ENCODE measurements around the gene BSG. TPM values are rescaled to one million over a fixed set of nuclear protein-coding genes. Genes with fewer than 3 reads are reported as not detected.

The BSG gene
- total and polyA plus RNA-seq, 12 donors = 829 to 5,252 (median 1,705) TPM

DNA sequence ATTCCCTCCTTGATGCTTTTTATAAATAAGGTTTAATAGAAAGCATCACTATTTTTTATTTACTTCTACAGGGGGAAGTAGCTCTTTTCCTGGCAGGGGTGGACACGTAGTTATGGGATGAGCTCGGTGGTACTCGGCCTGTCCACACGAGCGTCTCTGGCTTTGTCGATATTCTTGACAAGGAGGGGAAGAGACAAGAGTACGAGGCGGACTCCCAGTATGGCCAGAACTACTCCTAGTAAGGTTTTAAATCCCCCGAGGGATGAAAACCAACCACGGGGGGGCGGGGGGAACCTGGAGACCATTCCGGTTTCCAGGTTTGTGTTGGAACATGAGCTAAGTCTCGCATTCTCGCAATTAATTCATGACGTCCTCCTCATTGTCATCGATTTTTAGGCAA lies 5.6 kb upstream of the BSG start:
- H3K4me1 ChIP-seq = peaks cover 2 to 14% (median 11%) of the 10 kb centered on the region in 9 donors
- H3K27me3 ChIP-seq = no peaks in the 10 kb centered on the region
- intact Hi-C loops (cut with DNase I) = no loop called here
- ATAC-seq (no peak), DNase-seq (no peak)
- 64 to 74% methylated on average over 16 of the region's 16 CpGs for WGBS, 2 donors
- H3K9me3 ChIP-seq = no peaks in the 10 kb centered on the region
- TF ChIP-seq, protein P1, sequence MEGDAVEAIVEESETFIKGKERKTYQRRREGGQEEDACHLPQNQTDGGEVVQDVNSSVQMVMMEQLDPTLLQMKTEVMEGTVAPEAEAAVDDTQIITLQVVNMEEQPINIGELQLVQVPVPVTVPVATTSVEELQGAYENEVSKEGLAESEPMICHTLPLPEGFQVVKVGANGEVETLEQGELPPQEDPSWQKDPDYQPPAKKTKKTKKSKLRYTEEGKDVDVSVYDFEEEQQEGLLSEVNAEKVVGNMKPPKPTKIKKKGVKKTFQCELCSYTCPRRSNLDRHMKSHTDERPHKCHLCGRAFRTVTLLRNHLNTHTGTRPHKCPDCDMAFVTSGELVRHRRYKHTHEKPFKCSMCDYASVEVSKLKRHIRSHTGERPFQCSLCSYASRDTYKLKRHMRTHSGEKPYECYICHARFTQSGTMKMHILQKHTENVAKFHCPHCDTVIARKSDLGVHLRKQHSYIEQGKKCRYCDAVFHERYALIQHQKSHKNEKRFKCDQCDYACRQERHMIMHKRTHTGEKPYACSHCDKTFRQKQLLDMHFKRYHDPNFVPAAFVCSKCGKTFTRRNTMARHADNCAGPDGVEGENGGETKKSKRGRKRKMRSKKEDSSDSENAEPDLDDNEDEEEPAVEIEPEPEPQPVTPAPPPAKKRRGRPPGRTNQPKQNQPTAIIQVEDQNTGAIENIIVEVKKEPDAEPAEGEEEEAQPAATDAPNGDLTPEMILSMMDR (IDR thresholded peaks at IDR 0.05) = no peak
- no peaks in the 10 kb centered on the region for H3K36me3 ChIP-seq
- H3K27ac ChIP-seq = peak overlapping the region in 2 of 10 donors; percentile 21 to 83
- peak overlapping the region in 1 of 10 donors; percentile 36 for H3K4me3 ChIP-seq

DNA sequence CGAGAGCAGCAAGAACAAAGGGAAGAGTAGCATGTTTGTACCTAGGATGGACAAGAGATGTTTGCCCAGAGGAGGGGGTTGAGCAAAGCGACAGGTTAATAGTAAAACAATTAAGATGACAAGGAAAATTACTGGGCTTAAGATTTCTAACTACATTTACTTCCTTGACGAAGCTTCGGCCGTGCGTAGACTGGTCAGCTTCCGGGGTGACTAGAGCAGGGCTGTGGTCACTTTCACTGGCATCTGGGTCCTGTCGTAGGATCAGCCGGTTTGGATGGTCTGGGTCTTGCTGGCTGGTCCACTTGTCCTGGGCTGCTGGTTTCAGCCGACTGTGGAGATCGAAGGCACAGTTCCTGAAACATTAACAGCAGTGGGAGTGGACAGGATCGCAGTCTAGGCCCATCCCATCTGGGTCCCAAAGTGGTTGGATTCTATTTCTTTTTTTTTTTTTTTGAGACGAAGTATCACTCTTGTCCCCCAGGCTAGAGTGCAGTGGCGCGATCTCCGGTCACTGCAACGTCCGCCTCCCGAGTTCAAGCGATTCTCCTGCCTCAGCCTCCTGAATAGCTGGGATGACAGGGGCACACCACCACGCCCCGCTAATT lies 5.0 kb upstream of the BSG start:
- Histone ChIP-seq H3K9me3 (no peaks in the 10 kb centered on the region), H3K27me3 (no peaks in the 10 kb centered on the region), H3K4me1 (peaks cover 2 to 17% (median 11%) of the 10 kb centered on the region in 9 donors), H3K36me3 (no peaks in the 10 kb centered on the region), H3K27ac (peak overlapping the region in 1 of 10 donors; percentile 83), H3K4me3 (peak overlapping the region in 1 of 10 donors; percentile 36)
- TF ChIP-seq, protein P1 (IDR thresholded peaks at IDR 0.05) = no peak
- WGBS, 2 donors = 92 to 94% methylated on average over 22 of the region's 22 CpGs
- DNase-seq = no peak
- no peak for ATAC-seq
- intact Hi-C loops (cut with DNase I) = no loop called here

DNA sequence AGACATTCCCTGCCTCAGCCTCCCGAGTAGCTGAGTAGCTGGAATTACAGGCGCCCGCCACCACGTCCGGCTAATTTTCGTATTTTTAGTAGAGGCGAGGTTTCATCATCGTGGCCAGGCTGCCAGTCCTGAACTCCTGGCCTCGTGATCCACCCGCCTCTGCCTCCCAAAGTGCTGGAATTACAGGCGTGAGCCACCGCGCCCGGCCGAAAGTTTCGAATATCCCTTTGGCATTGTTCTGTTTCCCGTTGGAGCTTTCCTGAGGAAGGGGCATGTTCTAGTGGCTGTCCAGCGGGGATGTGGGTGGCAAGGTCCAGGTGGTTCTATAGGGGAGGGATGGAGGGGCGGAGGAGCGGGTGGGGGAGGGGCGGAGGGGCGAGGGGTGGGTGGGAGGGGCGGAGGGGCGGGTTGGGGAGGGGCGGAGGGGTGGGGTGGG lies 2.1 kb upstream of the BSG start:
- H3K4me3 ChIP-seq = no peak overlapping the region
- H3K9me3 ChIP-seq = no peaks in the 10 kb centered on the region
- no peak for ATAC-seq
- no peak for DNase-seq
- H3K36me3 ChIP-seq = no peaks in the 10 kb centered on the region
- no peak overlapping the region for H3K27ac ChIP-seq
- H3K4me1 ChIP-seq = peaks cover 14 to 40% (median 31%) of the 10 kb centered on the region in 9 donors
- WGBS, 2 donors = 75 to 79% methylated on average over 18 to 19 of the region's 25 CpGs
- intact Hi-C loops (cut with DNase I) = loop anchor here in 1 of 10 donors (5.0 kb wide), 1 partner anchor 38 kb away; the partner anchor contains the start of gene CDC34
- TF ChIP-seq, protein P1 (IDR thresholded peaks at IDR 0.05) = no peak
- no peaks in the 10 kb centered on the region for H3K27me3 ChIP-seq

DNA sequence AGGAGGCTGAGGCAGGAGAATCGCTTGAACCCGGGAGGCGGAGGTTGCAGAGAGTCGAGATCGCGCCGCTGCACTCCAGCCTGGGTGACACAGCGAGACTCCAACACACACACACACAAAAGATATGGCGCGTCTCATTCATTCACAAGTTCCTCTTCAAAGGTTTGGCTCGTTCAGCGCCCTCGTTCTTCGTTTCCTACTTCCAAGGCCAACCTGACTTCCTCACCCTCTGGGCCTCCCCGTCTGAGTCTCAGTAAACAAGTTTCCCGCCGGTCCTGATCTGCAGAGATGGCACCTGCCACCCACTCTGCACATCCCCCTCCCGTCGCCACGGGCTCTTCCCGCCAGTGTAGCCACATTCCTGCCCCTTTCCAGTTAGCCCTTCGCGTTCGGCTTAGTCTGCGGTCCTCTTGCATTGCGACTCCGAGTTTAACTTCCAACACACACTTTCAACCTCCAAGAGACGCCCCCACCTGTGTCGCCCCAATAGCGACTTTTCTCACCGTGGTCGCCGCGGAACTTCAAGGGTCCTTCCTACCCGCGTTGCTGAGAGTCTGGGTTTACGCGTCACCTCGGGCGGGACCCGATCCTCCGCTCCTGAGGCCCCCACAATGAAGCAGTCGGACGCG lies 1.3 kb upstream of the BSG start:
- Histone ChIP-seq H3K4me1 (peaks cover 16 to 47% (median 39%) of the 10 kb centered on the region in 9 donors), H3K9me3 (no peaks in the 10 kb centered on the region), H3K36me3 (no peaks in the 10 kb centered on the region), H3K27ac (peak overlapping the region; percentile 0 to 97 (median 94)), H3K4me3 (peak overlapping the region; percentile 26 to 100 (median 88)), H3K27me3 (no peaks in the 10 kb centered on the region)
- WGBS, 2 donors = 4 to 6% methylated on average over 45 of the region's 45 CpGs
- DNase-seq = no peak
- ATAC-seq = no peak
- TF ChIP-seq, protein P1 (IDR thresholded peaks at IDR 0.05) = no peak
- intact Hi-C loops (cut with DNase I) = loop anchor here in 1 of 10 donors (5.0 kb wide), 1 partner anchor 39 kb away; the partner anchor contains the start of gene CDC34

Data from heart right ventricle (tissue), 16 donors.